Measurements from ENCODE around the gene KIAA2012.

DNA sequence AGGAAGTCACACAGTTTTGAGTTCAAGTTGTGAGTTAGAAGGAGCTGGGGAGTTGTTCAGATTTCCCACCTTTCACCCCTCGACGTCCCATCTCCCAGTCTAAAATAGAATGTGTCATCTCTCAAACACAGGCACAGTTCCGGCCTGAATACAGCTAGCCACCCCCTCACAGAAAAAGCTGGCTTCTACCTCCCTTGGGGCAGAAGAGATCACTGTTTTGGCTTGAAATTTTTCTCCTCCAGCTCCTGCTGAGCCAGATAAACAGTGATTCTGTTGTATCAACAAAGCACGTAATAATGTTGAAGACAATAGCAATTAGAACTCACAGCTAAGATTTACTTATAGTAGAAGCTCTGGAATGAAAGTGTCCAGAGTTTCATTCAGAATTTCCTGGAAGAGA is 74.7 kb downstream of the KIAA2012 start:
- TF ChIP-seq, protein P1, sequence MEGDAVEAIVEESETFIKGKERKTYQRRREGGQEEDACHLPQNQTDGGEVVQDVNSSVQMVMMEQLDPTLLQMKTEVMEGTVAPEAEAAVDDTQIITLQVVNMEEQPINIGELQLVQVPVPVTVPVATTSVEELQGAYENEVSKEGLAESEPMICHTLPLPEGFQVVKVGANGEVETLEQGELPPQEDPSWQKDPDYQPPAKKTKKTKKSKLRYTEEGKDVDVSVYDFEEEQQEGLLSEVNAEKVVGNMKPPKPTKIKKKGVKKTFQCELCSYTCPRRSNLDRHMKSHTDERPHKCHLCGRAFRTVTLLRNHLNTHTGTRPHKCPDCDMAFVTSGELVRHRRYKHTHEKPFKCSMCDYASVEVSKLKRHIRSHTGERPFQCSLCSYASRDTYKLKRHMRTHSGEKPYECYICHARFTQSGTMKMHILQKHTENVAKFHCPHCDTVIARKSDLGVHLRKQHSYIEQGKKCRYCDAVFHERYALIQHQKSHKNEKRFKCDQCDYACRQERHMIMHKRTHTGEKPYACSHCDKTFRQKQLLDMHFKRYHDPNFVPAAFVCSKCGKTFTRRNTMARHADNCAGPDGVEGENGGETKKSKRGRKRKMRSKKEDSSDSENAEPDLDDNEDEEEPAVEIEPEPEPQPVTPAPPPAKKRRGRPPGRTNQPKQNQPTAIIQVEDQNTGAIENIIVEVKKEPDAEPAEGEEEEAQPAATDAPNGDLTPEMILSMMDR (conservative IDR thresholded peaks at IDR 0.05 in 1 of 2, IDR thresholded peaks at IDR 0.05 in 1 of 2; ENCODE audit: extremely low read depth in 1 of 2, insufficient read depth in 1 of 2, low read depth in 1 of 2, low read length in 2 of 2), result no peak
- no peak for TF ChIP-seq EZH2 (IDR thresholded peaks at IDR 0.05; ENCODE audit: borderline replicate concordance, low read length)

All from mammary epithelial cell (primary cell).